ENCODE data around the gene EPHA6.

The EPHA6 gene

DNA sequence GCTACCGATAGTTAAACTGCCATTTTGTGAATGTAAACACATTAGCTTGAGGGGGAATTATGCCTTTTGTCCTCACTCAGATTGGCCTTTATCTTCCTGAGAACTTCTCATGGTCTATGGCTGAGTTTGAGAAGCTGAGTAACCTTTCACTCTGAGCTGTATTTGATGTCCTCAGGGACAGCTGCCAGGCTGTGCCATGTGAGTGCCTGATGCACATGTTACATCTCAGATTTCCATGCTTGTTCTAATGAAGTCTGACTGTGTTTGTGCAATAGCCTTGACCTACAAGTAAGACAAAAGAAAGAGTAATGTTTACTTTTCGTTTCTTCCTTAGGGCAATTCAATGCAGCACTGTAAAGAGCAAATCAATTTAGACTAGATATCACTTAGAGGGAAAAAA lies 906.0 kb downstream of the EPHA6 start:
- H3K4me3 ChIP-seq (ENCODE audit: low read length), result no peak overlapping the region
- DNase-seq (ENCODE audit: low read depth), result peak; percentile 18
- TF ChIP-seq, protein P1, sequence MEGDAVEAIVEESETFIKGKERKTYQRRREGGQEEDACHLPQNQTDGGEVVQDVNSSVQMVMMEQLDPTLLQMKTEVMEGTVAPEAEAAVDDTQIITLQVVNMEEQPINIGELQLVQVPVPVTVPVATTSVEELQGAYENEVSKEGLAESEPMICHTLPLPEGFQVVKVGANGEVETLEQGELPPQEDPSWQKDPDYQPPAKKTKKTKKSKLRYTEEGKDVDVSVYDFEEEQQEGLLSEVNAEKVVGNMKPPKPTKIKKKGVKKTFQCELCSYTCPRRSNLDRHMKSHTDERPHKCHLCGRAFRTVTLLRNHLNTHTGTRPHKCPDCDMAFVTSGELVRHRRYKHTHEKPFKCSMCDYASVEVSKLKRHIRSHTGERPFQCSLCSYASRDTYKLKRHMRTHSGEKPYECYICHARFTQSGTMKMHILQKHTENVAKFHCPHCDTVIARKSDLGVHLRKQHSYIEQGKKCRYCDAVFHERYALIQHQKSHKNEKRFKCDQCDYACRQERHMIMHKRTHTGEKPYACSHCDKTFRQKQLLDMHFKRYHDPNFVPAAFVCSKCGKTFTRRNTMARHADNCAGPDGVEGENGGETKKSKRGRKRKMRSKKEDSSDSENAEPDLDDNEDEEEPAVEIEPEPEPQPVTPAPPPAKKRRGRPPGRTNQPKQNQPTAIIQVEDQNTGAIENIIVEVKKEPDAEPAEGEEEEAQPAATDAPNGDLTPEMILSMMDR (IDR thresholded peaks at IDR 0.05; ENCODE audit: insufficient read depth, low read depth, low read length, missing control alignments), result no peak

DNA sequence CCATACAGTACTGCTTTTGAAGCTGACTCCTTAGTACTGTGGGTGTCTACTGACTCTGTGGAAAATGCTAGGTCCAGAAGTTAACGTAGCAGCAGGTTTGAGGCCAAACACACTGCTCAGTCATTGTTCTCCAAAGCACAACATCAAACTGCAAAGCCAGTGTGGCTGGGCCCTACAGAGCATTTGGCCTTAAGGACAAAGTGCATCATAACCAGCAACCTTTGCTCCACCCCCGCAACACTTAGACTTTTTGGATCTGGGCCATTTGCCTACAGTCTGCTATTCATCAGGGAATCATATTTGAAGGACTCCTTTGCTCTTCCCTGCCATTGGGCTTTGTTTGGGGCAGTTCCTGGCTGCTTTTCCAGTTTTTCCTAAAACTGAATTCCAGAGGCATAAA lies 907.1 kb downstream of the EPHA6 start:
- TF ChIP-seq, protein P1 (IDR thresholded peaks at IDR 0.05; ENCODE audit: insufficient read depth, low read depth, low read length, missing control alignments), result no peak
- H3K4me3 ChIP-seq (ENCODE audit: low read length), result no peak overlapping the region
- no peak for DNase-seq (ENCODE audit: low read depth)

DNA sequence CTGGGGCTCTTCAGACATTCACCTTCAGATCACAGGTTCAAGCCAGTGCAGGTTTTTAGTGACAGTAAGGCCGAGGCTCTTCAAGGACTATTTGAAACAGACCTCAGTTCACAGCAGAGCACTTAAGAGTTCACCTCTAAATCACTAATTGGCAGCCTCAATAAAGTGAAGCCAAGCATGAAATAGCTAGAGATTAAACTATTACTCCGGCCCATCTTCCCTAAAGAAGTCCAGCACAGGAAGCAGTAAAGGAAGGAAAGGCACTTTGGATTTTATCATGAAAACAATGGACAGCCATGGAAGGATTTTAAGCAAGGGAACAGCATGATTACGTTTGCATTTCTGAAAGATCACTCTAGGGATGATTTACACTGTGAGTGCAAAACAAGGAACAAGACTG lies 922.5 kb downstream of the EPHA6 start:
- H3K4me3 ChIP-seq (ENCODE audit: low read length), result no peak overlapping the region
- DNase-seq (ENCODE audit: low read depth), result no peak
- TF ChIP-seq, protein P1 (IDR thresholded peaks at IDR 0.05; ENCODE audit: insufficient read depth, low read depth, low read length, missing control alignments), result no peak

DNA sequence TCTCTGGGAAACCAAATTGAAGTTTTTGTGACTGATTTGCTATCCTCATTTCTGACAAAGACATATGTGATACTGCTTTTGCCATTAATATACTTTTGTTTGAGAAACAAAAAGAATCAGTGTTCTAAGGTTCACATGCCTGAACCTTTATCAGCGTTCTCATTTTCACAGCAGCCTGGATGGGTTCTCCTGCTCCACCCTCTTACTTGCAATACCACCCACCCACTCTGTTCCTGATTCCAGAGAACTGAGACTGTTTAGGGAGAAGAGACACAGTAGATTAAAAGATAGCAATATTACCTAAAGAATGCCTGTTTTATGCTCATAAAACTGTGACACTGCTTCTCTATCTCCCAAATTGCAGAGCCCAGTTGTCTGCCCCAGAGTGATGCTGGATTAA lies 924.4 kb downstream of the EPHA6 start:
- no peak overlapping the region for H3K4me3 ChIP-seq (ENCODE audit: low read length)
- TF ChIP-seq, protein P1 (IDR thresholded peaks at IDR 0.05; ENCODE audit: insufficient read depth, low read depth, low read length, missing control alignments), result no peak
- no peak for DNase-seq (ENCODE audit: low read depth)

DNA sequence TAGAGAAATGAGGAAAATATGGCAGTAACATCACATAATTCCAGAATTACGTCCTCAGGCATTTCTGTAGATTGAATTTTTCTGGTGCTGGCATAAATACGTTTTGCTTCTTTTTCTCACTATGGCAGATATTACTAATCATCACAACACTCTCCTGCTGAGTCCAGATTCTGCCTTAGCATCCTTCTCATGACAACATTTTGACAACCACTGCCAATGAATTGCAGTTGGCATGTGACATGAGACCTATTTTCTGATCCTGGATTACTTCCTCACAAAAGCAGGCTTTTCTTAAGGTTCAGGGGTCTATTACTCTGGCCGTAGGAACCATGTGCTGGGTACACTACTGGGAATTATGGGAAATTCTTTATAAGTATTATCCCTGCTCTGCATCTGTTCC lies 927.6 kb downstream of the EPHA6 start:
- TF ChIP-seq, protein P1 (IDR thresholded peaks at IDR 0.05; ENCODE audit: insufficient read depth, low read depth, low read length, missing control alignments), result no peak
- DNase-seq (ENCODE audit: low read depth), result no peak
- H3K4me3 ChIP-seq (ENCODE audit: low read length), result no peak overlapping the region

DNA sequence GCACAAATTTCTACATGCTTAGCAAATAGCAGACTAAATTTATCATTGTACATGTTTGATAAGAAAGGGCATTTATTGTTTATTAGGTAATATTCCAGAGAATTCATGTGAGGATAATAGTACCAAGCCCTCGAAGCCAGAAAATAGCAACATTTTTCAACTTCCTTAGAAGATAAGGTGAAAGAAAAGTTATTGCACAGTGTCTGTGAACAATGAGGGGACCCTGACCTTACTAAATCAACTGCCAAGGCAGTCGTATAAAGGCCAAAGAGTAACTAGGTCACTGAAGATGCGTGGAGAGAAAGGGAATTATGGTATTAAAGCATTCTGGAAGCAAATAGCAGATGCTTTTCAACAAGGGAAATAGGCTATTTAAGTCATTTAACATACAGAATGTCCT lies 929.9 kb downstream of the EPHA6 start:
- H3K4me3 ChIP-seq (ENCODE audit: low read length), result no peak overlapping the region
- TF ChIP-seq, protein P1 (IDR thresholded peaks at IDR 0.05; ENCODE audit: insufficient read depth, low read depth, low read length, missing control alignments), result no peak
- DNase-seq (ENCODE audit: low read depth), result no peak

DNA sequence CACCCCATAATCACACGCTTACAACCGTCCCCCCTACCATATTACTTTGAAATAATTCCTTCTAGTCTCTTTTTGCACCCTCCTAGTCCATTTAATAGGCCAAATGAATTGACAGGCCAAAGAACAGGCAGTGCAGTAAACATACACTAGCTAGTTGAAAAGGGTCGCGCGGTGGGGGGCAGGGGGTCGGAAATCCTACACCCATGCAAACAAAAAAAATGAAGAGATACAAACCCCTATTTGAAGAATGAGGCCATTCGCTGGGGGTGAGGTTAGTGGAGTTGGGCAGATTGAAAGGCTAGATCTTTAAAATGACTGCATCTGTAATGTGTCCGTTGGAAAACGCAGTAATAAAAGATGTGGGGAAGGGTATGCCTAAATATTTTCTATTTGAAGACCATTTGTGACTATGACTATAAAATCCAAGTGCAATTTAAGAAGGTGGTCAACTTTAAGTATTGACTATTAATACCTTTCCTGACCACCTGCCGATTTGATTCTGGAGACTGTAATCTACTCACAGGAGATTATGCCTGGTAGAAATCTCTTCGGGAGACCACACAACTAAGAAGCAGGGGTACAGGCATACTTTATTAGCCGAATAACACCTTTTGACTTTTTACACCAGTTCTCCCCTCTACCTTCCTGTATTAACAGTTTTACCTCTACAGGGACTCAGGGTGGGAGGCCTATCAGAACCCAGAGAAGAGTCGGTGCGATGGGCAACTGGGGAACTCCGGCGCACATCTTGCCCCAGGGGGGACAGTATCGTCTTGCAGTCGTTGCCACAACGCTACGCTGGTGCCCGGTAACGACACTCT lies 949.4 kb downstream of the EPHA6 start:
- TF ChIP-seq, protein P1 (IDR thresholded peaks at IDR 0.05; ENCODE audit: insufficient read depth, low read depth, low read length, missing control alignments), result no peak
- peak overlapping the region; percentile 67 for H3K4me3 ChIP-seq (ENCODE audit: low read length)
- DNase-seq (ENCODE audit: low read depth), result no peak
